ENCODE measurements around the gene VTI1A.

GRCh38 chr10:112442063-112442462 lies 5.0 kb upstream of the VTI1A start:
- no peak for TF ChIP-seq CTCF (conservative IDR thresholded peaks at IDR 0.05)
- TF ChIP-seq EZH2 (IDR thresholded peaks at IDR 0.05; ENCODE audit: low read depth): no peak
